HK-2 (cell line): ENCODE data around the gene RALBP1.

Source experiments
- DNase-seq: peaks from one replicate; pipeline ENCODE4 v3.0.0-alpha.2; 2018; ENCODE audit not compliant: unreplicated experiment

RALBP1 gene

GRCh38 chr18:9507565-9508088, 32.3 kb downstream of the RALBP1 start:
- no peak for DNase-seq

GRCh38 chr18:9508446-9509025, 33.2 kb downstream of the RALBP1 start:
- DNase-seq, result no peak

- DNase-seq, result no peak
Measured at GRCh38 chr18:9513971-9514512, 38.7 kb downstream of the RALBP1 start.

- no peak for DNase-seq
Measured at GRCh38 chr18:9516437-9517064, 41.2 kb downstream of the RALBP1 start.

- DNase-seq, result no peak
Measured at GRCh38 chr18:9517869-9518268, 42.6 kb downstream of the RALBP1 start.

GRCh38 chr18:9519399-9519798, 44.1 kb downstream of the RALBP1 start:
- no peak for DNase-seq

GRCh38 chr18:9520666-9521065, 45.4 kb downstream of the RALBP1 start:
- no peak for DNase-seq

- no peak for DNase-seq
Measured at GRCh38 chr18:9521770-9522169, 46.5 kb downstream of the RALBP1 start.

- no peak for DNase-seq
Measured at GRCh38 chr18:9522952-9523351, 47.6 kb downstream of the RALBP1 start.

GRCh38 chr18:9526458-9526857, 51.1 kb downstream of the RALBP1 start:
- no peak for DNase-seq

- no peak for DNase-seq
Measured at GRCh38 chr18:9530226-9531009, 55.1 kb downstream of the RALBP1 start.

GRCh38 chr18:9531791-9532410, 56.6 kb downstream of the RALBP1 start:
- no peak for DNase-seq

- DNase-seq, result no peak
Measured at GRCh38 chr18:9534844-9535243, 59.5 kb downstream of the RALBP1 start.

GRCh38 chr18:9535430-9535991, 60.2 kb downstream of the RALBP1 start:
- no peak for DNase-seq

GRCh38 chr18:9536354-9537152, 61.2 kb downstream of the RALBP1 start:
- DNase-seq, result no peak

GRCh38 chr18:9537677-9538076, 62.4 kb downstream of the RALBP1 start:
- DNase-seq, result no peak

GRCh38 chr18:9539283-9539682, 64.0 kb downstream of the RALBP1 start:
- DNase-seq, result no peak

- DNase-seq, result no peak
Measured at GRCh38 chr18:9539938-9540337, 64.6 kb downstream of the RALBP1 start.

- no peak for DNase-seq
Measured at GRCh38 chr18:9542924-9543323, 67.6 kb downstream of the RALBP1 start.

- DNase-seq, result no peak
Measured at GRCh38 chr18:9545029-9545428, 69.7 kb downstream of the RALBP1 start.

- no peak for DNase-seq
Measured at GRCh38 chr18:9546468-9546867, 71.2 kb downstream of the RALBP1 start.
